Mesendoderm (in vitro differentiated cells): ENCODE results near the gene TMEM256.

Source experiments
- DNase-seq: peaks from one replicate; pipeline ENCODE4 v3.0.0; 2013
- H2AK5ac ChIP-seq: 2 replicates; pipeline ENCODE4 v1.6.1; 2013; ENCODE audit warnings: low read length, inconsistent platforms
- H2BK120ac ChIP-seq: 2 replicates; pipeline ENCODE4 v1.6.1; 2013; ENCODE audit warnings: low read depth, mild to moderate bottlenecking, low read length, moderate library complexity, mixed read lengths
- H2BK15ac ChIP-seq: replicated peaks from 2 replicates; pipeline ENCODE4 v1.6.1; 2013; ENCODE audit warnings: low read depth, mild to moderate bottlenecking, moderate library complexity
- H2BK5ac ChIP-seq: 2 replicates; pipeline ENCODE4 v1.6.1; 2013; ENCODE audit warnings: low read length, inconsistent platforms
- H3K18ac ChIP-seq: 2 replicates; pipeline ENCODE4 v1.6.1; 2013; ENCODE audit warnings: mild to moderate bottlenecking, low read length, mixed read lengths
- H3K23ac ChIP-seq: one replicate; pipeline ENCODE4 v1.6.1; 2013; ENCODE audit warnings: low read length
- H3K27ac ChIP-seq: 2 replicates; pipeline ENCODE4 v1.5.1; 2013; ENCODE audit warnings: low read depth, mild to moderate bottlenecking, inconsistent platforms, low read length, moderate library complexity
- H3K27me3 ChIP-seq: 2 replicates; pipeline ENCODE4 v1.6.1; 2013; ENCODE audit warnings: low read length, control low read depth, mild to moderate bottlenecking, inconsistent platforms; ENCODE audit not compliant: insufficient read depth, poor library complexity
- H3K36me3 ChIP-seq: 2 replicates; pipeline ENCODE4 v1.6.1; 2013; ENCODE audit warnings: low read length, inconsistent platforms; ENCODE audit not compliant: control insufficient read depth, insufficient read depth
- H3K4ac ChIP-seq: one replicate; pipeline ENCODE4 v1.6.1; 2013; ENCODE audit warnings: low read depth, mild to moderate bottlenecking, low read length, moderate library complexity
- H3K4me1 ChIP-seq: 2 replicates; pipeline ENCODE4 v1.6.1; 2013; ENCODE audit warnings: low read depth, low read length, inconsistent platforms; ENCODE audit not compliant: control insufficient read depth
- H3K4me2 ChIP-seq: 2 replicates; pipeline ENCODE4 v1.6.1; 2013; ENCODE audit warnings: low read length
- H3K4me3 ChIP-seq: 2 replicates; pipeline ENCODE4 v1.5.1; 2013; ENCODE audit warnings: mild to moderate bottlenecking, low read length
- H3K56ac ChIP-seq: one replicate; pipeline ENCODE4 v1.6.1; 2013; ENCODE audit warnings: low read length
- H3K79me1 ChIP-seq: 2 replicates; pipeline ENCODE4 v1.6.1; 2013; ENCODE audit warnings: low read length, inconsistent platforms
- H3K79me2 ChIP-seq: 2 replicates; pipeline ENCODE4 v1.6.1; 2013; ENCODE audit warnings: mild to moderate bottlenecking, low read length; ENCODE audit not compliant: control insufficient read depth, insufficient read depth
- H3K9ac ChIP-seq: 2 replicates; pipeline ENCODE4 v1.6.1; 2013; ENCODE audit warnings: low read length, inconsistent platforms
- H4K5ac ChIP-seq: one replicate; pipeline ENCODE4 v1.6.1; 2013; ENCODE audit warnings: low read length
- H4K8ac ChIP-seq: one replicate; pipeline ENCODE4 v1.6.1; 2013; ENCODE audit warnings: low read depth, mild to moderate bottlenecking, control low read depth, low read length, moderate library complexity
- WGBS: extraction: QIAGEN DNeasy Blood & Tissue Kit; methylation state at CpG from one replicate; pipeline ENCODE4 v1.1.7; 2013; ENCODE audit warnings: low lambda C conversion rate, missing lambda C conversion rate; ENCODE audit not compliant: insufficient coverage; ENCODE audit errors: extremely low coverage; 5-methylcytosine and 5-hydroxymethylcytosine counted together

Gene TMEM256

GRCh38 chr17:7408252-7408727, 4.4 kb upstream of the TMEM256 start:
- WGBS: no CpG with 5 or more reads among the region's 58 CpGs
- Histone ChIP-seq H3K36me3 (no peaks in the 10 kb centered on the region), H3K56ac (peak overlapping the region; percentile 88), H3K27me3 (no peaks in the 10 kb centered on the region), H3K79me2 (no peaks in the 10 kb centered on the region), H3K4me1 (peaks cover 7% of the 10 kb centered on the region), H3K4ac (no peak overlapping the region), H2BK15ac (no peak overlapping the region), H3K18ac (peak overlapping the region; percentile 57), H3K4me2 (peak overlapping the region; percentile 55), H2AK5ac (no peak overlapping the region), H3K4me3 (no peak overlapping the region), H2BK120ac (no peak overlapping the region), H3K9ac (peak overlapping the region; percentile 63), H3K23ac (peak overlapping the region; percentile 80), H2BK5ac (no peak overlapping the region), H3K79me1 (no peaks in the 10 kb centered on the region), H3K27ac (no peak overlapping the region), H4K8ac (no peak overlapping the region), H4K5ac (no peak overlapping the region)
- no peak for DNase-seq

DNA sequence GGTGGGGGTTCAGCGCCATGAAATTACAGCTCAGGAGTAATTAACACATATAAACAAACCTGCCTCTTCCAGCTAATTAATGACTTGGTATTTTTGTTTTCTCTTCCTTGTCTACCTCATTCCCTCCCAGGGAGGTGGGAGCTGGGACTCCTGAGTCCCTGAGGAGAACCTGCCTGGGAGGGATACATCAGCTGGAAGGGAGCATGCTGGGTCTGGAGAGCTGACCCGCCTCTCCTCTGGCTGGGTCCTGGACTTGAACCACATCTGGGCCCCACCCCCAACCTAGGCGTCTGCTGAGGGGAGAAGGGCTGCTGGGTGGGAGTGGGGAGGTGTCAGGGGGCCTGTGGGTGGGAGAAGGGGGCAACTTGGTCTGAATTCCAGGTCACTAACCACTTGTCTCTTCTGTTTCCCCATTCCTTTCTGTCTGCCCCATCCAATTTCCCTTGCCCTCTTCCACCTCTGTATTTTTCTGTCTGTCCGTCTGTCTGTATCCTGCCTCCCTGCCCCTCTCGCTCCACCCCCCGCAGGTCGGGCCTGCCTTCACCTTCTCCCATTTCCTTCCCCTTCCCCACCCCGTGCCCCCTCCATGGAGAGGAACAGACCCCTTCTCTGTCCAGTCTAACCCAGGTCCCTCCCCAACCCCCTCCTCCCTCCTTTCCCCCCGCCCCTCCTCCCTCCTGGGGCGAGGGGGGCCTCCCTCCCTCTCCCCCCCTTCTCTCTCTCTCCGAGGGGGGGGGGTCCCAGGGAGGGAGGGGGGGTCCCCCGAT, 3.8 kb upstream of the TMEM256 start, which contains the start of gene NLGN2:
Gene NLGN2 (plus strand): TSS at position 361 of the 767 bp plus-strand sequence. CDS start 411 bp downstream, outside the sequence.
- Histone ChIP-seq H2BK5ac (no peak within 1 kb of the TSS), H3K4me1 (peaks cover 9% of the 10 kb centered on the region), H3K4me2 (peak within 1 kb of the TSS; percentile 55), H2BK15ac (no peak within 1 kb of the TSS), H3K4ac (no peak within 1 kb of the TSS), H3K27ac (no peak within 1 kb of the TSS), H3K36me3 (no peaks in the 10 kb centered on the region), H3K23ac (peak within 1 kb of the TSS; percentile 80), H2BK120ac (no peak within 1 kb of the TSS), H4K8ac (no peak within 1 kb of the TSS), H3K56ac (peak within 1 kb of the TSS; percentile 88), H3K9ac (peak within 1 kb of the TSS; percentile 63), H3K18ac (peak within 1 kb of the TSS; percentile 57), H3K79me1 (no peaks in the 10 kb centered on the region), H2AK5ac (no peak within 1 kb of the TSS), H3K27me3 (no peaks in the 10 kb centered on the region), H3K4me3 (no peak within 1 kb of the TSS), H4K5ac (no peak within 1 kb of the TSS), H3K79me2 (no peaks in the 10 kb centered on the region)
- DNase-seq: no peak
- no CpG with 5 or more reads among the region's 12 CpGs for WGBS

- Histone ChIP-seq H3K56ac (no peak overlapping the region), H3K9ac (no peak overlapping the region), H2BK120ac (no peak overlapping the region), H3K4me3 (no peak overlapping the region), H3K4ac (no peak overlapping the region), H4K5ac (no peak overlapping the region), H3K18ac (no peak overlapping the region), H3K27me3 (no peaks in the 10 kb centered on the region), H3K36me3 (no peaks in the 10 kb centered on the region), H3K23ac (no peak overlapping the region), H3K4me1 (peaks cover 9% of the 10 kb centered on the region), H3K4me2 (no peak overlapping the region), H3K79me1 (no peaks in the 10 kb centered on the region), H2BK5ac (no peak overlapping the region), H2AK5ac (no peak overlapping the region), H2BK15ac (no peak overlapping the region), H3K27ac (no peak overlapping the region), H4K8ac (no peak overlapping the region), H3K79me2 (no peaks in the 10 kb centered on the region)
- no CpG with 5 or more reads among the region's 13 CpGs for WGBS
- no peak for DNase-seq
Measured at GRCh38 chr17:7407082-7407481, 3.2 kb upstream of the TMEM256 start.

- H2BK5ac ChIP-seq: no peak overlapping the region
- no peak overlapping the region for H3K4me3 ChIP-seq
- H3K9ac ChIP-seq: no peak overlapping the region
- H3K56ac ChIP-seq: peak overlapping the region; percentile 78
- H3K79me2 ChIP-seq: no peaks in the 10 kb centered on the region
- no peak overlapping the region for H2BK15ac ChIP-seq
- H3K23ac ChIP-seq: no peak overlapping the region
- peak; percentile 47 for DNase-seq
- no peak overlapping the region for H4K5ac ChIP-seq
- no peak overlapping the region for H3K18ac ChIP-seq
- no peaks in the 10 kb centered on the region for H3K36me3 ChIP-seq
- WGBS: no CpG with 5 or more reads among the region's 12 CpGs
- H2BK120ac ChIP-seq: no peak overlapping the region
- H3K4me2 ChIP-seq: peak overlapping the region; percentile 61
- H3K79me1 ChIP-seq: no peaks in the 10 kb centered on the region
- no peak overlapping the region for H4K8ac ChIP-seq
- no peaks in the 10 kb centered on the region for H3K27me3 ChIP-seq
- peaks cover 9% of the 10 kb centered on the region for H3K4me1 ChIP-seq
- H3K4ac ChIP-seq: no peak overlapping the region
- no peak overlapping the region for H2AK5ac ChIP-seq
- H3K27ac ChIP-seq: no peak overlapping the region
Measured at GRCh38 chr17:7406235-7406825, 2.4 kb upstream of the TMEM256 start.

DNA sequence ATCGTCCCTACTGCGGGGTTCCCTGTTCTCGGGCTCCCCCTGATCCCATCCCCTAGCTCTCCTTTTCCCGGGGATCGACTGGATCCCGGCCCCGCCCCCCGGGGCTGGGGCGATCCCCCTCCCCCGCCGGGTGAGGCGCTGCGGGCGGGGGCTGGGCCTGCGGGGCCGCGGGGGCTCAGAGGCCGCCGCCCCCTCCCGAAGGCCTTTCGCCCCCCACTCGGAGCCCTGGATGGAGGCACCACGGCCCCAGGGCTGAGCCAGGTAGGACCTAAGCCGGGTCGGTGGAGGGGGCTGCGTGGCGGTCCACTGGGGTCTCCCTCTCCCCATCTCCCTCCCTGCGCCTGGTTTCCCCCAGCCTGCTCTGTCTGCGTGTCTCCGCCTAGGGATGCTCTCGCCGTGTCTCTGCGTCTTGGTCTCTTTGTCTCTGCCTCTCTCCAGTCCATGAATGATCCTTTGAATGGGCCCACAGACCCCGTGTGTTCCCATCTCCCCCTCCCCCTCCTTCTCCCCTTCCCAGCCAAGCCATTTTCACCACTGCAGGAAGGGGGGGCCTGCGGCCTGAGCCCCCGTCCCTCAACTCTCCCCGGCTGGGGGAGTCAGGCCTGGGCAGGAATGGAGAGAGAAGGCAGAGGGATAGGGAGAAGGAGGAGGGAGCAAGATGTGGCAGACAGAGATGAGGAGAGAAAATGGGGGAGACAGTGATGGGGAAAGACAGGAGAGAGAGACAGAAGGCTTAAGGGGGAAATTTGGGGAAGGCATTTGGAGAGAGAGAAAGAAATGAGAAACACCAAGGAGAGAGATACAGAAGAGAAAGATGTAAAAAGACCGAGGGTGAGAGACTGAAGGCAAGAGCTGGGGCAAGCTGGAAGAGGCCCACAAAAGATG, 1.7 kb upstream of the TMEM256 start:
- H3K4me3 ChIP-seq: peak overlapping the region; percentile 90
- no peaks in the 10 kb centered on the region for H3K36me3 ChIP-seq
- no peaks in the 10 kb centered on the region for H3K27me3 ChIP-seq
- H4K5ac ChIP-seq: no peak overlapping the region
- H3K18ac ChIP-seq: peak overlapping the region; percentile 89
- no peaks in the 10 kb centered on the region for H3K79me1 ChIP-seq
- H3K9ac ChIP-seq: peak overlapping the region; percentile 93
- peak overlapping the region; percentile 26 for H3K27ac ChIP-seq
- H3K23ac ChIP-seq: no peak overlapping the region
- H3K4me2 ChIP-seq: peak overlapping the region; percentile 97
- no peak overlapping the region for H2BK5ac ChIP-seq
- H3K4me1 ChIP-seq: peaks cover 9% of the 10 kb centered on the region
- H2BK120ac ChIP-seq: peak overlapping the region; percentile 52
- peak overlapping the region; percentile 50 for H2AK5ac ChIP-seq
- peak overlapping the region; percentile 93 for H3K4ac ChIP-seq
- peak overlapping the region; percentile 92 for H3K56ac ChIP-seq
- H2BK15ac ChIP-seq: no peak overlapping the region
- H4K8ac ChIP-seq: no peak overlapping the region
- no CpG with 5 or more reads among the region's 38 CpGs for whole genome bisulfite sequencing
- DNase-seq: peak; percentile 62
- no peaks in the 10 kb centered on the region for H3K79me2 ChIP-seq
